SK-N-MC (cell line): ENCODE measurements around the gene ATRN.

ENCODE experiments used
- EZH2 ChIP-seq: fragments of 200-600 bp; sonication (generic); IDR thresholded peaks from one replicate; pipeline ENCODE4 v1.6.1; 2017; ENCODE audit warnings: antibody characterized with exemption
- FOXP2 ChIP-seq: optimal IDR thresholded peaks from 2 replicates; pipeline ENCODE3; 2011; ENCODE audit warnings: mild to moderate bottlenecking, moderate library complexity; ENCODE audit not compliant: insufficient read depth; ENCODE audit errors: extremely low read length, control extremely low read depth
- POLR2AphosphoS5 ChIP-seq: IDR thresholded peaks from 2 replicates; pipeline ENCODE4 v1.6.1; 2012; ENCODE audit warnings: mild to moderate bottlenecking, low read depth, low read length, borderline replicate concordance

DNA sequence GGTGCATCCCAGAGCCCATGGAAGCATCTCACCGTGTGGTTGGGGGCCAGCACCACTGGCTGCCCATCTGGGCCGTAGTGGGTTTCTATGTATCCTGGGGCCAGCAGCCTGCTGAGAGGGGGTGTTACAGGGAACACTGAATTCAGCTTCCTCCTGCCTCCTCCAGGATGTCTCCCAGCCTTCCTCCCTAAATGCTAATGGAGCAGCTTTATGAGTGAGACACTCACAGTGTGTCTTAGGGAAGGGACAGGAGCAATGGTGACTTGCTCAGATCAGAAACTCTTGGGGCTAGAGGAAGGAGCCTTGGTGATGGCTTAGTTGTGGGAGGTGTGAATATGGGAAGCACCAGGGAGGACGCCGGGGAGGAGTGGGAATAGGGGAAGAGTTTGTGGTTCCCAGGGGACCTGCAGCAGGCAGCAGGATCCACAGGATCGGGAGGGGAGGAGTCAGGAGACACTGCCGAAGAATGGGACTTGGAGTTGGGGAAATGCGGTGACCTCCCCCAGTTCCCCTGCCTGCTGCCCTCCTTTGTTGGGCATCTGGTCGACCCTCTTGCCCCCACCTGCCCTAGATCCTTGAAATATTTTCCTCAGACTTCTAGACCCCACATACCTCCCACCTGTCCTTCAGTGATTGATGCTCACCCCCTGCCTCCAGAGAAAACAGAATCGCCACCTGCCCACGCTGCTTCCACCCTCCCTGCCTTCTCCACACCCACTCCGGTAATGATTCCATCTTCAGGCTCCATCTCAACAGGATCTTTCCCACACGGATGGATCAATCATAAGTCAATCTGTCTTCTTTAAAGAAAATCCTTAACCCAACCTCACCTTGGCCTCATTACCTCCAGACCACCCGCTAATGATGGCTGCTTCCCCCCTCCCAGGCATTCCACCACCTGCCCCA, 204.4 kb downstream of the ATRN start:
- TF ChIP-seq POLR2AphosphoS5 (no peak), EZH2 (no peak), FOXP2 (no peak)
